ENCODE results near the gene RDH8. TPM values are rescaled to one million over a fixed set of nuclear protein-coding genes. Genes with fewer than 3 reads are reported as not detected.

The RDH8 gene
- total and polyA plus RNA-seq, 2 of the 8 experiments (the other 6 are each of a cell fraction or from before 2014, with no cell fraction given) = 0.38 TPM; not detected in 1

GRCh38 chr19:10020851-10021250 is 7.6 kb downstream of the RDH8 start:
- H4K91ac ChIP-seq (replicated peaks; ENCODE audit: insufficient read length, low read length) = no peak overlapping the region
- H3K79me1 ChIP-seq (ENCODE audit: low read depth, low read length) = no peaks in the 10 kb centered on the region
- WGBS, 2 experiments (ENCODE audit: extremely low coverage in 1 of 2, insufficient coverage in 1 of 2, insufficient read length in 1 of 2, insufficient replicate concordance in 2 of 2, low coverage in 1 of 2, low lambda C conversion rate in 2 of 2, missing lambda C conversion rate in 1 of 2) = 90% methylated on average over 6 of the region's 6 CpGs; no CpG with 5 or more reads in 1 of the 2 experiments
- H3K36me3 ChIP-seq (ENCODE audit: control insufficient read depth in 2 of 4, insufficient read depth in 4 of 4, low read length in 3 of 4) = no peaks in the 10 kb centered on the region
- no peaks in the 10 kb centered on the region for H3K4me1 ChIP-seq (replicated peaks in 1 of 4; ENCODE audit: control insufficient read depth in 3 of 4, insufficient read depth in 4 of 4, low read length in 3 of 4)
- FAIRE-seq (no peak), DNase-seq (ENCODE audit: low read depth in 1 of 2, low spot score in 2 of 2) (no peak)
- no peak overlapping the region for H2BK5ac ChIP-seq (ENCODE audit: low read depth, low read length)
- no peaks in the 10 kb centered on the region for H3K27me3 ChIP-seq (replicated peaks in 1 of 4; ENCODE audit: control insufficient read depth in 3 of 4, extremely low read depth in 1 of 4, insufficient read depth in 3 of 4, low read length in 3 of 4)
- H4K20me1 ChIP-seq (replicated peaks in 1 of 2; ENCODE audit: control insufficient read depth in 1 of 2, insufficient read depth in 2 of 2, low read length in 2 of 2) = no peaks in the 10 kb centered on the region
- no peak overlapping the region for H2BK120ac ChIP-seq (replicated peaks; ENCODE audit: low read depth, low read length)
- H2BK12ac ChIP-seq (ENCODE audit: low read depth, low read length) = no peak overlapping the region
- POLR2A ChIA-PET (ENCODE audit: partially characterized antibody) = interaction anchor here (0.6 to 1.3 kb wide), 5 partner anchors 11 to 187 kb away, joined by 3 to 4 read pairs (median 3); partner anchors contain the start of gene COL5A3
- H3K27ac ChIP-seq (ENCODE audit: low read depth, low read length) = no peak overlapping the region
- H3K4ac ChIP-seq (replicated peaks; ENCODE audit: insufficient read length, low read depth, low read length) = no peak overlapping the region
- TF ChIP-seq CBX5 (IDR thresholded peaks at IDR 0.05; ENCODE audit: low read depth, low read length) = no peak
- no peak for TF ChIP-seq PHF8 (conservative IDR thresholded peaks at IDR 0.05; ENCODE audit: low read depth, low read length)
- no peak for TF ChIP-seq RFX5 (IDR thresholded peaks at IDR 0.05; ENCODE audit: borderline replicate concordance, low read depth, low read length)
- TF ChIP-seq JUN (IDR thresholded peaks at IDR 0.05; ENCODE audit: low read depth, low read length) = no peak
- TF ChIP-seq POLR2AphosphoS5 (IDR thresholded peaks at IDR 0.05; ENCODE audit: low read depth, low read length) = no peak
- no peak for TF ChIP-seq EZH2 (IDR thresholded peaks at IDR 0.05; ENCODE audit: low read depth, low read length, severe bottlenecking)
- TF ChIP-seq, protein P1, sequence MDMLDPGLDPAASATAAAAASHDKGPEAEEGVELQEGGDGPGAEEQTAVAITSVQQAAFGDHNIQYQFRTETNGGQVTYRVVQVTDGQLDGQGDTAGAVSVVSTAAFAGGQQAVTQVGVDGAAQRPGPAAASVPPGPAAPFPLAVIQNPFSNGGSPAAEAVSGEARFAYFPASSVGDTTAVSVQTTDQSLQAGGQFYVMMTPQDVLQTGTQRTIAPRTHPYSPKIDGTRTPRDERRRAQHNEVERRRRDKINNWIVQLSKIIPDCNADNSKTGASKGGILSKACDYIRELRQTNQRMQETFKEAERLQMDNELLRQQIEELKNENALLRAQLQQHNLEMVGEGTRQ (IDR thresholded peaks at IDR 0.05; ENCODE audit: low read length) = no peak
- TF ChIP-seq RNF2 (IDR thresholded peaks at IDR 0.05; ENCODE audit: borderline replicate concordance, low read depth, low read length, missing control alignments, poor library complexity, severe bottlenecking) = no peak
- H4K5ac ChIP-seq (ENCODE audit: insufficient read length, low read depth, low read length) = no peak overlapping the region
- no peak overlapping the region for H3K14ac ChIP-seq (ENCODE audit: insufficient read length)
- CTCF ChIA-PET (ENCODE audit: partially characterized antibody) = interaction anchor here (0.9 to 8.8 kb wide), 6 partner anchors 11 to 89 kb away, joined by 3 to 45 read pairs (median 4); no protein-coding TSS in a partner anchor
- no peak overlapping the region; the same call in 1 of the 2 replicates for H4K8ac ChIP-seq (ENCODE audit: extremely low read depth, insufficient read depth, low read length)
- H3K56ac ChIP-seq (replicated peaks; ENCODE audit: insufficient read length, low read depth, low read length) = no peak overlapping the region
- H2AK5ac ChIP-seq (ENCODE audit: low read depth, low read length) = no peak overlapping the region
- H3K23me2 ChIP-seq (ENCODE audit: low read depth, low read length) = no peaks in the 10 kb centered on the region
- H3K18ac ChIP-seq (ENCODE audit: extremely low read depth, low read length) = no peak overlapping the region
- no peaks in the 10 kb centered on the region for H3K9me3 ChIP-seq (ENCODE audit: insufficient read depth in 2 of 2, low read depth in 1 of 2, low read length in 1 of 2)
- H3K23ac ChIP-seq (ENCODE audit: insufficient read length) = no peak overlapping the region
- H3K4me3 ChIP-seq (ENCODE audit: extremely low read depth in 1 of 4, insufficient read depth in 2 of 4, low read depth in 3 of 4, low read length in 4 of 4) = no peak overlapping the region
- no peak overlapping the region for H3K4me2 ChIP-seq (ENCODE audit: insufficient read depth in 1 of 2, low read depth in 2 of 2, low read length in 2 of 2)
- H2BK20ac ChIP-seq (ENCODE audit: low read length) = no peak overlapping the region
- no peak overlapping the region for H2AFZ ChIP-seq (ENCODE audit: low read length)
- H2BK15ac ChIP-seq (ENCODE audit: low read length) = no peak overlapping the region
- no peak overlapping the region for H3K9ac ChIP-seq (replicated peaks in 1 of 4; ENCODE audit: extremely low read depth in 1 of 4, low read depth in 3 of 4, low read length in 3 of 4)
- H3K79me2 ChIP-seq (ENCODE audit: control insufficient read depth in 1 of 2, insufficient read depth in 2 of 2, low read length in 2 of 2) = no peaks in the 10 kb centered on the region

Measured in H1 (cell line).